Stimulated activated CD8-positive, alpha-beta memory T cell treated with anti-CD3 and anti-CD28 coated beads, Interleukin-4, amount 100 ng/mL, for 1 hour (primary cell): Measurements from ENCODE around the gene GREM1.

ENCODE experiments used
- DNase-seq, 2 donors: peaks; one replicate each; pipeline ENCODE4 v3.0.0-alpha.2; 2020; ENCODE audit warnings: low read depth in 2 of 2, low spot score in 1 of 2

Gene GREM1

DNA sequence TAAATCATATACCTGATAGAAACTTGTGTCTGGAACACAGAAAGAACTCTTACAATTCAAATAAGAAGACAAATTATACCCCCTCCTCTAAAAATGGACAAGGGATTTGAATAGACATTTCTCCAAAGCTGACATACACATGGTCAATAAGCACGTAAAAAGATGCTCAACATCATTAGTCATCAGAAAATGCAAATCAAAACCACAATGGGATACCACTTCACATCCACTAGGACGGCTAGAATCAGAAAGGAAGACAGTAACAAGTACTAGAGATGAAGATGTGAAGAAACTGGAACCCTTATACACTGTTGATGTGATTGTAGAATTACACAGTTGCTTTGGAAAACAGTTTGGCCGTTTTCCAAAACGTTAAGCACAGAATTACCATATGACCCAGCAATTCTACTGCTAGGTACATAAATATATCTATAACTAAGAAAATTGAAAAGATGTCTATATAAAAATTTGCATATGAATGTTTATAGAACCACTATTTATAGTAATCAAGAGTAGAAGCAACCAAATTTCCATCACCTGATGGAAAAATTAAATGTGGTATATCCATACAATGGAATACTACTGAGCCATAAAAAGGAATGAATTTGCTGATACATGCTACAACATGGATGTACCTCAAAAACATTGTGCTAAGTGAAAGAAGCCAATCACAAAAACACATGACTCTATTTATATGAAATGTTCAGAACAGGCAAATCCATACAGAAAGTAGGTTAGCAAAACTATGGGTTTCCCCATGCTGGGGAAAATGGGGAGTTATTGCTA lies 60.8 kb downstream of the GREM1 start:
- no peak for DNase-seq

DNA sequence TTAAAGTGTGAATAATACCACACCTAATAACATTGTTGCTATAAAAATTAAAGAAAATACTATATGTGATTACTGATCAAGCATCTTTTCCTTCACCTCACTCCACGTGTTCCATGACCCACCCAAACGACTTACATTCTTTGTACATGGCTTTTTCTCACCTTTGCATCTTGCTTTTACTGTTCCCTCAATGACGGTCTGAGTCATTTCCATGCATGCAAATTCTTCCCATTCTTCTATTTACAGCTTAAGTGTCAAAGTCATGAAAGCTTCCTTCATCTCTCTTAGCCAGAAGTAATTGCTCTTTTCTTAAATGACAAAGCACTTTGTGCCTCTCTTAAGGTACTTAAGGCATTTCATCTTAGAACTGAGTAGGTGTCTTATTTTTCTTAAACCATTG lies 64.0 kb downstream of the GREM1 start:
- DNase-seq: no peak

DNA sequence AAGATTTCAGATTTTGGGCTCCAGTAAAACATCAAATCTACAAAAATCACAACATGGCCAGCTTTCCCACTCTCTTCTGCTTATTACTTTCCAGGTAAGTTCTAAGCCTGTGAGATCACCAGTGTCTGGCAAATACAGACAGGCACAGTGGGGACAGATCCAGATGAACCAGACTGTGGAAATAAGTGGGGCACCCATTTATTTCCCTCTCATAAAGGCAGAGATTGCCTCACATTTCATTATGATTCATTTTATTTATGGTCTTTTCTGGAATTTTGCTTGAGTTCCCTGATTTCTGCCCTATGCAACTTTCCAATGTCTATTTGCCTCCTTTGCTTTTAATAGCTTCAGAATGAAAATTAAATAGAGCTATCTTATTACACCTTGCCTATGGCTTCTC lies 66.8 kb downstream of the GREM1 start:
- DNase-seq: no peak

DNA sequence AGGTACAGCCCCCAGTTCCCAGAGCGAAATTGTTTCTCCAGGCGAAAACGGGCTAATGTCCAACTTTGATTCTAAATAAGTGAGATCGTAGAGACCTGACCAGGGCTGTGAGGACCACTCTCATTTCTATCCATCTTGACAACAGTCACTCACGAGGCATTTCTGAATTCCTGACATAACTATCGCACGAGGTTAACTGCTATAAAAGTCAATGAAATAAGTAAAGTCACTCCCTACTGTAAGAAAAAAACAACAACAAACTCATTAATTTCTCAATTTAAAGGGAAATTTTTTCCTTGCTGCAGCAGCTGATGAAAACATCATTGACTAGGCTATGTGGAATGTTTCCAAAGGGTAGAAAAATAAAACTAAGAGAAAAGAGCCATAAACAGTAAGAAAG lies 69.1 kb downstream of the GREM1 start:
- DNase-seq: no peak

DNA sequence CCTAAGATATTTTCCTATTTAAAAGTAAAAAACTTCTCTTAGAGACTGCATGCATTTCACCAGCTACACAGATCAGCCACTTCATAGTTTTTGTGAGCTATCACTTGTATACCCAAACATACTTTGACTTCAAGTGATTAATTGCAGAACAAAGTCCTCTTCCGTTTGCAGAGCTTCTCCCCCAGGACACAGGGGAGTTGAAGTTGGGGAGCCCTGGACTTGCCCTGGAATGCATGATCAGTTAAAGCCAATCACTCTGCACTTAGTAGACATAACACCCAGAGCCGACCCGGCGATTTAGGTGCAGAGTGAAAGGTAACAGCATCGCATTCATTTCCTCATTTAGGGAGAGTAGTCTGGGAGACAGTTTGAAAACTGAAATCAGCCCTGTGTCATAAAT lies 70.1 kb downstream of the GREM1 start:
- DNase-seq: no peak

DNA sequence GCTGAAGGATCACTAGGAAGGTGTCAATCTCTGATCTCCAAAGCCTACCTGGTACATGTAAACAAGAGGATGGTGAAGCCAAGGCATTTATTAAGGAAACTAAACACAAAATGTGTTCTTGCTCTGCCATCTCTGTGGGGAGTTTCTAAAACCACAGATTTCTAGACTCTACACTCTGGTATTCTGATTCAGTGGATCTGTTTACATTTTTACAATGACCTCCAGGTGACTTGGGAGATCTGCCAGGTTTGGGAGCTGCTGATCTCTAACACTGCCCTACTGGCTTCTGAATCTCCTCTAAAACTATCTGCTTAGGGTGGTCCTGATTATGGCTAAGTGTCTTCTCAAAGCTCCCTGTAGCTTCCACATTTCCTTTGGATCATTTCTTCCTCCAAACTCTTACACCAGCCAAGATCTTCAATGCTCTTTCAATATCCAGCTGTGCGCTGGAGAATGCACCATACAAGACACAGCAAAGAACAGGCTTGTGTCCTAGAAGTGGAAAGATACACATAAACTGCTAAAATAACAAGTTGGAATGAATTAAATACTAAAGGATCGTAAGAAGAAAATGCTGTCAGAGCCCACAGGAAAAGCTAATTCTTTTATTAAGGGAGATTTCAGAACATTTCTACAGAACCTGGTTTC lies 72.7 kb downstream of the GREM1 start:
- DNase-seq: no peak

DNA sequence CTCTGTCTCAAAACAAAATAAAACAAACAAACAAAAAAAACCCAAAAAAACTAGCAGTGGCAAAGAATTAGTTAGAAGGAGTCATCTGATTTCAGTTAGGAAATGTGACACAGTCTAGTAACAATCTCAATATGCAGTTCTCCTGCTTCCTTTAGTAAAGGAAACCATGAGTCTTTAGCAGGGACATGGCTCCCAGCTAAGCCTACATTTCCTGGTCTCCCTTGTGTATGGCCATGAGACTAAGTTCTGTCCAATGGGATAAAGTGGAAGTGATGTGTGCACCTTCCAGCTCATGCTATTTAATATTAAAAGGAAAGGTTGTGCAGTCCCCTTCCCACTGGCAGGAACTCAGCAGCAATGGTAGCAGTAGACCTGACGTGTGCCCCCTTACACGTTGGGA lies 74.6 kb downstream of the GREM1 start:
- no peak for DNase-seq
